GM18505 (cell line): ENCODE results near the gene TSEN2.

Experiments used
- ATAC-seq: cut with Tn5 transposase; IDR thresholded peaks from one replicate; pipeline ENCODE4 v1.9.1; 2021; ENCODE audit not compliant: unreplicated experiment
- POLR2A ChIP-seq: IDR thresholded peaks from 4 replicates; pipeline ENCODE4 v1.6.1; 2011; ENCODE audit warnings: borderline replicate concordance; ENCODE audit not compliant: insufficient read depth, insufficient read length; ENCODE audit errors: extremely low read depth

Gene TSEN2

DNA sequence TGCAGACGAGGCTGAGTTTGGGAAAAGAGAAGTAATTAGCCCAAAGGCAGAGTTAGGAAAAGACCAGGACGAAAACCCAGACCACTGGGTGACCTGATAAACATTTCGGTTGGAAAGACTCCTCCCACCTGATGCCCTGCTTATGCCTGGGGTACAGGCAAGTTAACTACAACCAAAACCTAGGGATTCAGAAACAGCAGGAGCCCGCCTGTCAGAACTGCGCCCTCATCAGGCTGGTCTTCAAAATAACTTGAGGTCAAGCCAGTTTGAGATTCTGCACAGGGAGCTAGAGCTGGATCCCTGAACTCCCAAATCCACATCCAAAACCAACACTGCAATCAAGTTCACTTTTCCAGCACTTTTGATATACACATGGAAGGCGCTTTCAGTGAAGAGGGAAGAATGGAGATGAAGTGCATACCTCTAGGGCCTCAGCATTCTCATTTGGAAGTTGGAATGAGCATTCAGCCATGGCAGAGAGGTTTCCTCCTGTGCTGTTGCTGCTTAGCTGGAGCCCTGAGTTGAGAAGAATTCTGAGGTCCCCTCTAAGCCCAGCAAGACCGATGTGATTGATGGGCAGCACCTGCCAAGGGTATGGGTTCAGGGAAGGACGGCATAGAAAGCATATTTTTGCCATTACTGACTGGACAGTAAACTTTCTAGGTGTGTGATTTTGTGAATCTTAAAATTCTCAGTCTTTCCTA lies 11.6 kb downstream of the TSEN2 start:
- TF ChIP-seq POLR2A, result no peak
- ATAC-seq, result no peak

- no peak for ATAC-seq
- no peak for TF ChIP-seq POLR2A
These were observed 12.1 kb downstream of the TSEN2 start for GRCh38 chr3:12496453-12496761.

DNA sequence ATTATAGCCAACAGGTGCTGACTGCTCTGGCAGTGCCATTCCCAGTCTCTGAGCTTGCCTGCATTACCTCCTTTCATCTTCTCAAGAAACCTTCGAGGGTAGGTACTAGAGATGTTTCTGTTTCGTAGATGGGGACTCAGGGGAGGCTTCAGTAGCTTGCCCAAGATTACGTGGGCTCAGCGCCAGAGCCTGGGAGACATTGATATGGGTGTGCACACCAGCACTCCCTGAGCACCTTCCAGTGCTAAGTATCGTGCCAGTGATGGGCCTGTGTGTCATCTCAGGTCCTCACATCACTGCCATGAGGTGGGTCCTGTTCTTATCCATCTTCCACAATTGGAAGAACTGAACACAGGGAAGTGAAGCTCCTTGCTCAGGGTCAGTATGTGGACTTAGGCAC lies 15.2 kb downstream of the TSEN2 start:
- ATAC-seq, result no peak
- no peak for TF ChIP-seq POLR2A

- no peak for ATAC-seq
- TF ChIP-seq POLR2A, result no peak
These were observed 17.2 kb downstream of the TSEN2 start for GRCh38 chr3:12501360-12502020.

- TF ChIP-seq POLR2A, result no peak
- no peak for ATAC-seq
These were observed 19.1 kb downstream of the TSEN2 start for GRCh38 chr3:12503126-12503957.

DNA sequence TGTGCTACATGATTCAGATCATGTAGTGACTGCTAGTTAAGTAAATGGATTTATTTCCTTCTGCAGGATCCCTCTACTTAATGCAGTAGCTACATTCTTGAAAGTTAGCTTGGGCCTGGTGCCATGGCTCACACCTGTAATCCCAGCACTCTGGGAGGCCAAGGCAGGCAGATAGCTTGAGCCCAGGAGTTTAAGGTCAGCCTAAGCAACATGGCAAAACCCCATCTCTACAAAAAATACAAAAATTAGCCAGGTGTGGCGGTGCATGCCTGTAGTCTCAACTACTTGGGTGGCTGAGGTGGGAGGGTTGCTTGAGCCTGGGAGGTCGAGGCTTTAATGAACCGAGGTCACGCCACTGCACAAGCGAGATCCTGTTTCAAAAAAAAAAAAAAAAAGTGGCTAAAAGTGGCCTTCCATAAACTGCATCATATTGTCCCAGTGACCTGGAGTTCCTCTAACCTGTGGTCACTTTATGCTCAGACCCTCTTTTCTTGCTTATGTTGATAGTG lies 22.0 kb downstream of the TSEN2 start:
- ATAC-seq, result no peak
- TF ChIP-seq POLR2A, result no peak

- TF ChIP-seq POLR2A, result no peak
- ATAC-seq, result no peak
These were observed 23.5 kb downstream of the TSEN2 start for GRCh38 chr3:12507591-12508281.

DNA sequence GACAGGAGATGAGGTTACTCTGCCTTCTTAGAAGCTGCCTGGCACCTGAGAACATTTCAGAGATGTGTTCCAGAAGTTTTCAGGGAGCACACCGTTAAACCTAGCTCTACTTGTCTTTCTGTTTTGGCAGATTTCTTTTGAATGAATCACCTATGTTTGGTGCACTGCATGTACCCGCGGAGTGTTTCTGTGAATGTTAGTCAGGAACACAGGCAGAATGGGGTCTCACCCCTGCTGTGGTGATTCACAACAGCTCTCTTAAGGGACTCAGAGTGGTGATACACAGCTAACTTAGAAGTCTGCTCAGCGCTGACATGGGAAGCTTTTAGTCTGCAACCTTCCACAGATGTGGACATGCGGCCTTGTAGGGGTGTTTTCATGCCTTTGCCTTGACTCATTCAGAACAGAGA lies 24.0 kb downstream of the TSEN2 start:
- no peak for TF ChIP-seq POLR2A
- no peak for ATAC-seq

DNA sequence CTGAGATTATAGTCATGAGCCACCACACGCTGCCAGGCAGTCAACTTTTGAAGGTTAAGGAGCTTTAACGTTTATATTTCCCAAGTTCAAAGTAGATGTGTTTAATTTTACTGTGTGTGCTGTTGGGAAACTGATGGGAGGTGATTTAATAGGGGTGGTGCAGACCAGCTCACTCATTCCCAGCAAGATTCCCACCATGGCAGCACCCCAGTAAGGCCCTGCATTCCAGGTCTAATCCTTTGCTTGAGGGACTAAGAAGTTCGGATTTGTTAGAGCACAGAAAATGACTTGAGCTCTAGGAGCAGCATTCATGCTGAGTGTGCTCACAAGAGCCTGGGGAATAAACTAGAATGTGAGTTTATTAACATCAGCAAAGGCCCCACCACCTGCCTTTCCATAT lies 25.2 kb downstream of the TSEN2 start:
- no peak for TF ChIP-seq POLR2A
- no peak for ATAC-seq

DNA sequence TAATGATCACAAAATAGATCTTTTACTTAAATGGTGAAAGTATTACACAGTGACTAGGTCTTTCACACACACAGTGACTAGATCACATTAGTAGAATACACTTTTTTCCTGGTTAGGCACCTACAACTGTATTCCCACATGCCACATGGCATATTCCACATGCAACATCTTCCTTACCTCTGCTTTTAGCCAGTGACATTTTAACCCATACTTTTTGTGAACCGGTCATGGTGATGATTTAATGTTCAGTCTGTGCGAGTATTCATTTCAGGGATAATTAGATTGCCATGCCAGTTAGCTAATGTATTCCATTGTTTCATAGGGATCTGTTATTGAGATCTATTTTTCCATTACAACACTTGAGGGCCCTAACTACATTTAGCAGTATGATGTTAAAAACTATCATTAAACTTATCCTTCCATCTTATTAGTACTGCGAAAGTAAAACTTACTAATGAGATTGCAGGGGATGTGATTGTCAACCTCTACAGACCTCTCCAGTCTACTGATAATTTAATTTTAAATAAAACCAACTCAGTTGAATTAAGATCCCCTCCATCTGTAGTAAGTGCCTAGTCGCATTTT lies 28.3 kb downstream of the TSEN2 start:
- TF ChIP-seq POLR2A, result no peak
- no peak for ATAC-seq

DNA sequence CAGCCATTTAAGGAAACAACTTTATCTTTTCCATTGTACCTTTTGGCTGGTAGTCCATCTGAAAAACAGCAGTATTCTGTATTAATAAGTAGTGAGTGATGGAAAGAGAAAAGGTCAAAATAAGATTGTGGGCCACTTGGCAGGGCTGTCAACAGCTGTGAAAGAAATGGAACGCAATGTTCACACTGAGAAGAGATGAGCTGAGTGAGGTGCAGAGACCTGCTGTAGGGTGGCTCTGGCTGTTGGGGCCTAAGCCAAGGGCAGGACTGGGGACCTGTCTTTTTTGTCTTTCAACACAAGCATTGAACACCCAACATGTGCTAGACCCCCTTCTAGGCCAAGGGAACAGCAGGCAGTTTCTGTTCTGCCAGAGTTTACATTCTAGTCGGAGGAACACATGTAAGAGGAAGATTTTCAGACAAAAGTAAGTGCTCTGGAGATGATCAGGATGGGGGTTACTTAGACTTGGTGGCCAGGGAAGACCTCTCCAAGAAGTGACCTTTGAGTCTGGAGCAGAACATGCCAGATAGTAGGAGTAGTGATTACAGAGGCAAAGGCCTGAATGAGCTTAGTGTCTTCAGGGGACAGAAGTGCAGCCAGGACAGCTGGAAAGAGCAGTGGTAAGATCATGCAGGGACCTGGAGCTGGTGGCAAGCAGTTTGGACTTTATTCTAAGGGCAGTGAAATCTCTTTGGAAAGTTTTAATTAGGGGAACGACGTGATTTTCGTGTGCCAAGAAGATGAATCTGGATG lies 29.6 kb downstream of the TSEN2 start:
- no peak for ATAC-seq
- no peak for TF ChIP-seq POLR2A

- ATAC-seq, result no peak
- TF ChIP-seq POLR2A, result no peak
These were observed 31.4 kb downstream of the TSEN2 start for GRCh38 chr3:12515631-12516030.
